CD14-positive monocyte (primary cell): Measurements from ENCODE around the gene ZFAND2B. TPM values are rescaled to one million over a fixed set of nuclear protein-coding genes. Genes with fewer than 3 reads are reported as not detected.

Experiments used
- DNase-seq, 3 donors: peaks; one replicate each; pipeline ENCODE4 v3.0.0-alpha.2; 2011 to 2022
- H2AFZ ChIP-seq: 2 replicates; pipeline ENCODE4 v1.6.0; 2012; ENCODE audit warnings: mild to moderate bottlenecking, low read depth, low read length, inconsistent platforms; ENCODE audit not compliant: insufficient read depth, poor library complexity, severe bottlenecking
- H3K27ac ChIP-seq, 2 donors: 1 replicate in 1 of 2; 2 replicates in 1 of 2; pipeline ENCODE4 v1.5.1; 2012 to 2013; ENCODE audit warnings: low read length in 2 of 2, control low read depth in 1 of 2, inconsistent platforms in 1 of 2, low read depth in 1 of 2, mild to moderate bottlenecking in 1 of 2
- H3K27me3 ChIP-seq, 2 donors: one replicate each; pipeline versions ENCODE4 v1.6.0 to v1.6.1; 2011 to 2013; ENCODE audit warnings: low read length in 2 of 2; ENCODE audit not compliant: control insufficient read depth in 2 of 2, insufficient read depth in 2 of 2
- H3K36me3 ChIP-seq, 2 donors: replicated peaks in 1 of 2; 1 replicate in 1 of 2; 2 replicates in 1 of 2; pipeline versions ENCODE4 v1.5.1 to v1.6.1; 2012 to 2013; ENCODE audit warnings: low read length in 2 of 2, control low read depth in 1 of 2, inconsistent platforms in 1 of 2, mild to moderate bottlenecking in 1 of 2; ENCODE audit not compliant: insufficient read depth in 2 of 2, control insufficient read depth in 1 of 2
- H3K4me1 ChIP-seq, 2 donors: 1 replicate in 1 of 2; 2 replicates in 1 of 2; pipeline versions ENCODE4 v1.5.1 to v1.6.1; 2012 to 2013; ENCODE audit warnings: low read length in 2 of 2, control low read depth in 1 of 2, inconsistent platforms in 1 of 2, mild to moderate bottlenecking in 1 of 2, moderate library complexity in 1 of 2; ENCODE audit not compliant: insufficient read depth in 2 of 2, control insufficient read depth in 1 of 2
- H3K4me2 ChIP-seq: replicated peaks from 2 replicates; pipeline ENCODE3; 2012; ENCODE audit warnings: low read length, moderate library complexity, mild to moderate bottlenecking; ENCODE audit not compliant: poor library complexity, severe bottlenecking; ENCODE audit errors: extremely low read depth
- H3K4me3 ChIP-seq, 3 experiments: fragments of 200-600 bp in 1 of 3; sonication (generic) in 1 of 3; replicated peaks in 1 of 3; 1 replicate in 2 of 3; 2 replicates in 1 of 3; pipeline ENCODE4 v1.5.1; 2011 to 2013; ENCODE audit warnings: low read length in 3 of 3, mild to moderate bottlenecking in 3 of 3, control low read depth in 2 of 3, low read depth in 2 of 3, inconsistent platforms in 1 of 3, moderate library complexity in 1 of 3
- H3K79me2 ChIP-seq: 2 replicates; pipeline ENCODE4 v1.6.0; 2012; ENCODE audit warnings: mild to moderate bottlenecking, control low read depth, inconsistent platforms, low read length, moderate library complexity; ENCODE audit not compliant: insufficient read depth
- H3K9ac ChIP-seq: 2 replicates; pipeline ENCODE4 v1.6.0; 2017; ENCODE audit warnings: low read length, mild to moderate bottlenecking; ENCODE audit not compliant: insufficient read depth, poor library complexity, severe bottlenecking
- H3K9me3 ChIP-seq, 2 donors: replicated peaks in 1 of 2; 1 replicate in 1 of 2; 2 replicates in 1 of 2; pipeline versions ENCODE4 v1.5.1 to v1.6.1; 2012 to 2013; ENCODE audit warnings: low read length in 2 of 2, control low read depth in 1 of 2; ENCODE audit not compliant: control insufficient read depth in 1 of 2, insufficient read depth in 1 of 2
- H4K20me1 ChIP-seq: 2 replicates; pipeline ENCODE4 v1.6.0; 2012; ENCODE audit warnings: mild to moderate bottlenecking, low read length, control low read depth, moderate library complexity; ENCODE audit not compliant: insufficient read depth
- H3K27ac Mint-ChIP-seq, 7 donors: one replicate each; pipeline ENCODE4 v1.8.0; 2020; ENCODE audit warnings: mild to moderate bottlenecking in 7 of 7, mixed read lengths in 7 of 7, moderate library complexity in 6 of 7, inconsistent platforms in 2 of 7
- H3K27me3 Mint-ChIP-seq, 3 donors: one replicate each; pipeline ENCODE4 v1.8.0; 2021 to 2022; ENCODE audit warnings: low read depth in 3 of 3, mild to moderate bottlenecking in 3 of 3, mixed read lengths in 3 of 3, moderate library complexity in 3 of 3, inconsistent platforms in 1 of 3
- H3K36me3 Mint-ChIP-seq, 2 donors: one replicate each; pipeline ENCODE4 v1.8.0; 2020; ENCODE audit warnings: mixed read lengths in 2 of 2, inconsistent platforms in 1 of 2, mild to moderate bottlenecking in 1 of 2
- H3K4me1 Mint-ChIP-seq: one replicate; pipeline ENCODE4 v1.8.0; 2020; ENCODE audit warnings: mild to moderate bottlenecking, mixed read lengths
- H3K4me3 Mint-ChIP-seq, 2 donors: one replicate each; pipeline ENCODE4 v1.8.0; 2020; ENCODE audit warnings: mild to moderate bottlenecking in 2 of 2, mixed read lengths in 2 of 2, moderate library complexity in 1 of 2
- H3K9me3 Mint-ChIP-seq, 7 donors: one replicate each; pipeline ENCODE4 v1.8.0; 2020 to 2022; ENCODE audit warnings: mixed read lengths in 7 of 7, mild to moderate bottlenecking in 6 of 7, moderate library complexity in 6 of 7, inconsistent platforms in 2 of 7
- CTCF ChIP-seq: fragments of 200-600 bp; IDR thresholded peaks from one replicate; pipeline ENCODE4 v1.8.0; 2022; ENCODE audit warnings: antibody characterized with exemption, mild to moderate bottlenecking
- WGBS: methylation state at CpG from one replicate; pipeline ENCODE4 v1.1.5; 2013; ENCODE audit warnings: missing lambda C conversion rate; ENCODE audit not compliant: insufficient coverage; 5-methylcytosine and 5-hydroxymethylcytosine counted together
- intact Hi-C, 2 donors: fragments of 100-400 bp; cut with micrococcal nuclease; formaldehyde crosslinking; loops; one replicate each; pipeline versions ENCODE4 v1.15.0 to v1.15.1; 2023
- polyA plus RNA-seq, 3 donors: library from polyadenylated mRNA; depleted of rRNA in 1 of 3; unstranded in 2 of 3; stranded (reverse) in 1 of 3; fragments of 300-500 nt in 2 of 3; fragments of >200 nt in 1 of 3; fragmentation: Illumina TruSeq in 2 of 3; gene quantifications; 1 replicate in 2 of 3; 2 replicates in 1 of 3; pipeline ENCODE4 v1.2.3, GENCODE V29; 2012 to 2021

The ZFAND2B gene
- polyA plus RNA-seq, 3 donors: 45.7 to 98.9 (median 53.2) TPM

- no peak overlapping the region for H3K27ac Mint-ChIP-seq
- no peak for TF ChIP-seq CTCF
- no peaks in the 10 kb centered on the region for H3K79me2 ChIP-seq
- peaks cover 31 to 39% (median 37%) of the 10 kb centered on the region in 3 donors for H3K27me3 Mint-ChIP-seq
- H3K4me2 ChIP-seq: no peak overlapping the region
- peaks cover 0 to 11% (median 2%) of the 10 kb centered on the region in 7 donors for H3K9me3 Mint-ChIP-seq
- WGBS: 97% methylated on average over 6 of the region's 6 CpGs
- H3K4me3 ChIP-seq: no peak overlapping the region
- peaks cover 32 to 37% of the 10 kb centered on the region in 2 donors for H3K4me1 ChIP-seq
- intact Hi-C loops: loop anchor here (5.0 kb wide), 2 partner anchors 36 to 39 kb away; partner anchors contain the start of genes TUBA4A (in 2 of the 2), TUBA4B (in 2 of the 2), CNPPD1 (in 1 of the 2) and RETREG2 (in 1 of the 2)
- H3K27ac ChIP-seq: no peak overlapping the region
- DNase-seq: no peak
- H2AFZ ChIP-seq: no peak overlapping the region
- no peak overlapping the region for H3K9ac ChIP-seq
- peaks cover 19 to 22% of the 10 kb centered on the region in 2 donors for H3K36me3 ChIP-seq
- H3K36me3 Mint-ChIP-seq: peaks cover 43 to 49% of the 10 kb centered on the region in 2 donors
- peaks cover 34% of the 10 kb centered on the region for H4K20me1 ChIP-seq
- no peaks in the 10 kb centered on the region for H3K9me3 ChIP-seq
- peaks cover 33% of the 10 kb centered on the region for H3K4me1 Mint-ChIP-seq
- H3K4me3 Mint-ChIP-seq: peak overlapping the region in 1 of 2 donors; percentile 55
- peaks cover 0 to 31% of the 10 kb centered on the region in 2 donors for H3K27me3 ChIP-seq
Observed at GRCh38 chr2:219216535-219216915, 9.9 kb downstream of the ZFAND2B start.

- intact Hi-C loops: loop anchor here (5.0 kb wide), 2 partner anchors 34 to 41 kb away; partner anchors contain the start of genes TUBA4A (in 2 of the 2), TUBA4B (in 2 of the 2), CNPPD1 (in 1 of the 2) and RETREG2 (in 1 of the 2)
- peak in 2 of 3 donors; percentile 15 to 32 for DNase-seq
- Mint-ChIP-seq H3K9me3 (peaks cover 0 to 15% (median 5%) of the 10 kb centered on the region in 7 donors), H3K4me1 (peaks cover 33% of the 10 kb centered on the region), H3K4me3 (peak overlapping the region; percentile 70 to 86), H3K27ac (peak overlapping the region; percentile 37 to 87 (median 80)), H3K36me3 (peaks cover 53 to 61% of the 10 kb centered on the region in 2 donors), H3K27me3 (peaks cover 45 to 55% (median 46%) of the 10 kb centered on the region in 3 donors)
- H3K27ac ChIP-seq: peak overlapping the region in 1 of 2 donors; percentile 36
- peak overlapping the region; percentile 98 for H3K4me2 ChIP-seq
- WGBS: under 1% methylated on average over 37 of the region's 37 CpGs
- H3K9ac ChIP-seq: peak overlapping the region; percentile 46
- no peak for TF ChIP-seq CTCF
- H3K9me3 ChIP-seq: peaks cover 0 to 5% of the 10 kb centered on the region in 2 donors
- H3K27me3 ChIP-seq: peaks cover 0 to 45% of the 10 kb centered on the region in 2 donors
- H3K79me2 ChIP-seq: no peaks in the 10 kb centered on the region
- H3K4me3 ChIP-seq: peak overlapping the region; percentile 38 to 79 (median 46)
- H3K4me1 ChIP-seq: peaks cover 32 to 37% of the 10 kb centered on the region in 2 donors
- H3K36me3 ChIP-seq: peaks cover 35 to 39% of the 10 kb centered on the region in 2 donors
- H4K20me1 ChIP-seq: peaks cover 48% of the 10 kb centered on the region
- H2AFZ ChIP-seq: peak overlapping the region; percentile 66
Observed at GRCh38 chr2:219218217-219218731, 11.7 kb downstream of the ZFAND2B start.
